MM.1S (cell line): ENCODE results near the gene SIRPB2.

Experiments
- DNase-seq: peaks from one replicate; pipeline ENCODE4 v3.0.0-alpha.2; 2015
- H2AFZ ChIP-seq: fragments of 300-600 bp; sonication (generic); 2 replicates; pipeline ENCODE4 v1.6.0; 2016; ENCODE audit warnings: antibody characterized with exemption, low read length
- H3F3A ChIP-seq: fragments of 300-600 bp; sonication (generic); 2 replicates; pipeline ENCODE4 v1.6.1; 2016; ENCODE audit warnings: mild to moderate bottlenecking, antibody characterized with exemption, low read length, moderate library complexity, mixed read lengths; ENCODE audit not compliant: insufficient read depth
- H3K27ac ChIP-seq: fragments of 300-600 bp; sonication (generic); 2 replicates; pipeline ENCODE4 v1.5.1; 2016; ENCODE audit warnings: mild to moderate bottlenecking, low read length
- H3K27me3 ChIP-seq: fragments of 300-600 bp; sonication (generic); replicated peaks from 2 replicates; pipeline ENCODE4 v1.6.0; 2016; ENCODE audit warnings: low read length; ENCODE audit not compliant: insufficient read depth
- H3K36me3 ChIP-seq: fragments of 300-600 bp; sonication (generic); replicated peaks from 2 replicates; pipeline ENCODE4 v1.6.1; 2016; ENCODE audit warnings: mild to moderate bottlenecking, low read length, mixed read lengths; ENCODE audit not compliant: insufficient read depth
- H3K4me1 ChIP-seq: fragments of 300-600 bp; sonication (generic); 2 replicates; pipeline ENCODE4 v1.6.1; 2016; ENCODE audit warnings: low read length, mixed read lengths
- H3K4me2 ChIP-seq: fragments of 300-600 bp; sonication (generic); 2 replicates; pipeline ENCODE4 v1.6.0; 2016; ENCODE audit warnings: low read depth, low read length
- H3K4me3 ChIP-seq: fragments of 300-600 bp; sonication (generic); 2 replicates; pipeline ENCODE4 v1.5.1; 2016; ENCODE audit warnings: low read length, mixed read lengths
- H3K79me2 ChIP-seq: fragments of 300-600 bp; sonication (generic); 2 replicates; pipeline ENCODE4 v1.6.1; 2016; ENCODE audit warnings: mixed run types, low read length, mixed read lengths
- H3K9ac ChIP-seq: fragments of 300-600 bp; sonication (generic); 2 replicates; pipeline ENCODE4 v1.6.1; 2016; ENCODE audit warnings: low read length, mixed read lengths
- H3K9me2 ChIP-seq: fragments of 300-600 bp; sonication (generic); replicated peaks from 2 replicates; pipeline ENCODE4 v1.6.1; 2016; ENCODE audit warnings: mild to moderate bottlenecking, low read length, mixed read lengths; ENCODE audit not compliant: insufficient read depth
- H3K9me3 ChIP-seq: fragments of 300-600 bp; sonication (generic); replicated peaks from 2 replicates; pipeline ENCODE4 v1.6.1; 2016; ENCODE audit warnings: mild to moderate bottlenecking, low read length, mixed read lengths; ENCODE audit not compliant: insufficient read depth
- H4K20me1 ChIP-seq: fragments of 300-600 bp; sonication (generic); 2 replicates; pipeline ENCODE4 v1.6.1; 2016; ENCODE audit warnings: mild to moderate bottlenecking, low read length, moderate library complexity, mixed read lengths; ENCODE audit not compliant: insufficient read depth
- CTCF ChIP-seq: fragments of 300-600 bp; sonication (generic); IDR thresholded peaks from 2 replicates; pipeline ENCODE4 v1.5.1; 2016; ENCODE audit warnings: antibody characterized with exemption, low read length, mixed read lengths
- EZH2 ChIP-seq: fragments of 300-600 bp; sonication (generic); optimal IDR thresholded peaks from 2 replicates; pipeline ENCODE3; 2017; ENCODE audit warnings: low read depth, mild to moderate bottlenecking, antibody characterized with exemption, low read length, mixed read lengths
- EZH2phosphoT487 ChIP-seq: fragments of 300-600 bp; sonication (generic); IDR thresholded peaks from 2 replicates; pipeline ENCODE4 v1.6.1; 2018; ENCODE audit warnings: antibody characterized with exemption, low read length

The SIRPB2 gene

GRCh38 chr20:1440024-1440423, 51.2 kb downstream of the SIRPB2 start:
- no peaks in the 10 kb centered on the region for H3K27me3 ChIP-seq
- no peaks in the 10 kb centered on the region for H3F3A ChIP-seq
- no peak for DNase-seq
- H3K79me2 ChIP-seq = no peaks in the 10 kb centered on the region
- TF ChIP-seq CTCF (peak; percentile 48), EZH2phosphoT487 (no peak), EZH2 (no peak)
- H3K9me2 ChIP-seq = no peaks in the 10 kb centered on the region
- H3K4me2 ChIP-seq = no peak overlapping the region
- 0 out of 2 replicates have a peak, but pooled peaks cover 3% of the 10 kb centered on the region for H4K20me1 ChIP-seq
- H2AFZ ChIP-seq = no peak overlapping the region
- H3K27ac ChIP-seq = no peak overlapping the region
- H3K36me3 ChIP-seq = 0 out of 2 replicates have a peak, but pooled peaks cover 6% of the 10 kb centered on the region
- H3K4me1 ChIP-seq = peaks cover 4% of the 10 kb centered on the region
- H3K9ac ChIP-seq = no peak overlapping the region
- H3K9me3 ChIP-seq = no peaks in the 10 kb centered on the region
- H3K4me3 ChIP-seq = no peak overlapping the region

- TF ChIP-seq CTCF = no peak
- no peak for TF ChIP-seq EZH2
- TF ChIP-seq EZH2phosphoT487 = no peak
- no peaks in the 10 kb centered on the region for H3K79me2 ChIP-seq
- no peaks in the 10 kb centered on the region for H3K9me3 ChIP-seq
- peaks cover 7% of the 10 kb centered on the region; the same call in 1 of the 2 replicates for H3K27me3 ChIP-seq
- H3K4me2 ChIP-seq = no peak overlapping the region
- no peak overlapping the region for H2AFZ ChIP-seq
- H4K20me1 ChIP-seq = peaks cover 8% of the 10 kb centered on the region; the same call in 1 of the 2 replicates
- H3K36me3 ChIP-seq = 0 out of 2 replicates have a peak, but pooled peaks cover 2% of the 10 kb centered on the region
- peaks cover 11% of the 10 kb centered on the region for H3K4me1 ChIP-seq
- DNase-seq = no peak
- peaks cover 4% of the 10 kb centered on the region for H3F3A ChIP-seq
- no peak overlapping the region for H3K27ac ChIP-seq
- no peaks in the 10 kb centered on the region for H3K9me2 ChIP-seq
- H3K9ac ChIP-seq = no peak overlapping the region
- H3K4me3 ChIP-seq = no peak overlapping the region
Measured at GRCh38 chr20:1438361-1438760, 52.9 kb downstream of the SIRPB2 start.

GRCh38 chr20:1437235-1437904, 53.9 kb downstream of the SIRPB2 start:
- H3K79me2 ChIP-seq = no peaks in the 10 kb centered on the region
- H3K9me2 ChIP-seq = no peaks in the 10 kb centered on the region
- H3K27me3 ChIP-seq = peaks cover 14% of the 10 kb centered on the region; the same call in 1 of the 2 replicates
- H3F3A ChIP-seq = peaks cover 4% of the 10 kb centered on the region
- H2AFZ ChIP-seq = no peak overlapping the region
- no peak overlapping the region for H3K4me3 ChIP-seq
- TF ChIP-seq CTCF (peak; percentile 89), EZH2 (no peak), EZH2phosphoT487 (no peak)
- H3K4me1 ChIP-seq = peaks cover 11% of the 10 kb centered on the region
- DNase-seq = peak; percentile 78
- H3K9me3 ChIP-seq = no peaks in the 10 kb centered on the region
- H3K4me2 ChIP-seq = no peak overlapping the region
- H3K36me3 ChIP-seq = no peaks in the 10 kb centered on the region
- no peak overlapping the region for H3K9ac ChIP-seq
- H3K27ac ChIP-seq = no peak overlapping the region
- H4K20me1 ChIP-seq = peaks cover 8% of the 10 kb centered on the region; the same call in 1 of the 2 replicates
